Keratinocyte (primary cell): ENCODE data around the gene OR5D14.

Experiments
- EZH2 ChIP-seq: IDR thresholded peaks from one replicate; pipeline ENCODE4 v1.6.1; 2012; ENCODE audit warnings: inconsistent platforms, mild to moderate bottlenecking, low read length, moderate library complexity
- TF ChIP-seq, protein P1 (sequence below), 3 experiments: IDR thresholded peaks in 1 of 3; conservative IDR thresholded peaks in 1 of 3; optimal IDR thresholded peaks in 1 of 3; 2 replicates in 2 of 3; 3 replicates in 1 of 3; pipeline versions ENCODE3 to v1.5.1; 2011; ENCODE audit warnings: low read length in 3 of 3, mild to moderate bottlenecking in 3 of 3, moderate library complexity in 2 of 3, control low read depth in 1 of 3, inconsistent platforms in 1 of 3; ENCODE audit not compliant: insufficient read depth in 2 of 3; ENCODE audit errors: extremely low read depth in 1 of 3

GRCh38 chr11:55838452-55838851, 43.1 kb downstream of the OR5D14 start, which contains the start of gene OR5D16:
- TF ChIP-seq, protein P1, sequence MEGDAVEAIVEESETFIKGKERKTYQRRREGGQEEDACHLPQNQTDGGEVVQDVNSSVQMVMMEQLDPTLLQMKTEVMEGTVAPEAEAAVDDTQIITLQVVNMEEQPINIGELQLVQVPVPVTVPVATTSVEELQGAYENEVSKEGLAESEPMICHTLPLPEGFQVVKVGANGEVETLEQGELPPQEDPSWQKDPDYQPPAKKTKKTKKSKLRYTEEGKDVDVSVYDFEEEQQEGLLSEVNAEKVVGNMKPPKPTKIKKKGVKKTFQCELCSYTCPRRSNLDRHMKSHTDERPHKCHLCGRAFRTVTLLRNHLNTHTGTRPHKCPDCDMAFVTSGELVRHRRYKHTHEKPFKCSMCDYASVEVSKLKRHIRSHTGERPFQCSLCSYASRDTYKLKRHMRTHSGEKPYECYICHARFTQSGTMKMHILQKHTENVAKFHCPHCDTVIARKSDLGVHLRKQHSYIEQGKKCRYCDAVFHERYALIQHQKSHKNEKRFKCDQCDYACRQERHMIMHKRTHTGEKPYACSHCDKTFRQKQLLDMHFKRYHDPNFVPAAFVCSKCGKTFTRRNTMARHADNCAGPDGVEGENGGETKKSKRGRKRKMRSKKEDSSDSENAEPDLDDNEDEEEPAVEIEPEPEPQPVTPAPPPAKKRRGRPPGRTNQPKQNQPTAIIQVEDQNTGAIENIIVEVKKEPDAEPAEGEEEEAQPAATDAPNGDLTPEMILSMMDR (optimal IDR thresholded peaks at IDR 0.05 in 1 of 3, IDR thresholded peaks at IDR 0.05 in 1 of 3, conservative IDR thresholded peaks at IDR 0.05 in 1 of 3; ENCODE audit: extremely low read depth in 1 of 3, insufficient read depth in 2 of 3, low read length in 3 of 3) = no peak
- no peak for TF ChIP-seq EZH2
